HCT116 (cell line): ENCODE measurements around the gene VAMP2. TPM values are rescaled to one million over a fixed set of nuclear protein-coding genes. Genes with fewer than 3 reads are reported as not detected.

Source experiments
- ATAC-seq: fragments of 200-7000 bp; cut with Tn5 transposase; 2 replicates; pipeline ENCODE4 v1.9.1; 2020; ENCODE audit warnings: mild to moderate bottlenecking, moderate library complexity
- BruUV-seq: library from RNA; stranded (reverse); fragments of 400-500 nt; replicated peaks from 2 replicates; lab custom pipeline; 2021; lab: Mats Ljungman, UMichigan
- CTCF ChIA-PET: fragments of 300-600 bp; sonication (Branson Sonifier 250); formaldehyde crosslinking; loops from one replicate; lab custom pipeline; 2021; ENCODE audit warnings: antibody characterized with exemption; lab: Charles Lee
- POLR2A ChIA-PET: fragments of 300-600, 350-600 bp; sonication (Branson Sonifier 250); formaldehyde crosslinking; loops from one replicate; lab custom pipeline; 2021; ENCODE audit warnings: antibody characterized with exemption; lab: Charles Lee
- RAD21 ChIA-PET, 2 experiments: fragments of 300-600 bp; sonication (Branson Sonifier 250); formaldehyde crosslinking; loops; one replicate each; lab custom pipeline; 2023; ENCODE audit warnings: low total read pairs in 2 of 2; ENCODE audit not compliant: uncharacterized antibody in 2 of 2, unreplicated experiment in 2 of 2, low non-redundant PET in 1 of 2; lab: Charles Lee
- DNase-seq: peaks from one replicate; pipeline ENCODE4 v3.0.0-alpha.2; 2010; ENCODE audit warnings: low read depth, low spot score
- H2AFZ ChIP-seq: fragments of 200-600 bp; shearing (Covaris generic), sonication (generic); 2 replicates; pipeline ENCODE4 v1.6.1; 2017; ENCODE audit warnings: low read depth, mixed run types, mixed read lengths, antibody characterized with exemption, low read length; ENCODE audit not compliant: poor library complexity, severe bottlenecking
- H3K27ac ChIP-seq: 2 replicates; pipeline ENCODE4 v1.5.1; 2012; ENCODE audit warnings: low read depth, low read length
- H3K27me3 ChIP-seq: fragments of 200-600 bp; sonication (generic); 2 replicates; pipeline ENCODE4 v1.6.1; 2016; ENCODE audit warnings: mixed run types, low read length, mixed read lengths; ENCODE audit not compliant: insufficient read depth
- H3K36me3 ChIP-seq, 2 experiments: fragments of 200-500 bp in 1 of 2; fragments of 200-600 bp in 1 of 2; sonication (Bioruptor generic) in 1 of 2; sonication (generic) in 1 of 2; 2 replicates each; pipeline versions ENCODE4 v1.5.1 to v1.6.1; 2014 to 2016; ENCODE audit warnings: low read length in 2 of 2, inconsistent platforms in 1 of 2, mixed read lengths in 1 of 2, mixed run types in 1 of 2; ENCODE audit not compliant: insufficient read depth in 2 of 2, control insufficient read depth in 1 of 2
- H3K4me1 ChIP-seq, 2 experiments: fragments of 200-600 bp in 1 of 2; sonication (generic) in 1 of 2; 2 replicates each; pipeline versions ENCODE4 v1.5.1 to v1.6.1; 2012 to 2017; ENCODE audit warnings: low read length in 2 of 2, inconsistent platforms in 1 of 2, mild to moderate bottlenecking in 1 of 2, mixed read lengths in 1 of 2, mixed run types in 1 of 2, moderate library complexity in 1 of 2; ENCODE audit not compliant: insufficient read depth in 2 of 2, control insufficient read depth in 1 of 2
- H3K4me2 ChIP-seq: fragments of 200-600 bp; sonication (generic); 2 replicates; pipeline ENCODE4 v1.6.1; 2017; ENCODE audit warnings: mixed run types, low read length, mixed read lengths
- H3K4me3 ChIP-seq, 2 experiments: fragments of 200-600 bp in 1 of 2; sonication (generic) in 1 of 2; replicated peaks in 1 of 2; 2 replicates each; pipeline ENCODE4 v1.5.1; 2011 to 2016; ENCODE audit warnings: low read length in 2 of 2, control low read depth in 1 of 2, low read depth in 1 of 2, mild to moderate bottlenecking in 1 of 2, mixed read lengths in 1 of 2, mixed run types in 1 of 2
- H3K79me2 ChIP-seq: fragments of 200-600 bp; sonication (generic); 2 replicates; pipeline ENCODE4 v1.6.1; 2017; ENCODE audit warnings: mild to moderate bottlenecking, mixed run types, low read length, moderate library complexity, mixed read lengths; ENCODE audit not compliant: insufficient read depth
- H3K9ac ChIP-seq: fragments of 200-600 bp; sonication (generic); 2 replicates; pipeline ENCODE4 v1.6.1; 2016; ENCODE audit warnings: low read length, mixed read lengths
- H3K9me2 ChIP-seq: fragments of 200-600 bp; sonication (generic), shearing (Covaris generic); 2 replicates; pipeline ENCODE4 v1.6.1; 2017; ENCODE audit warnings: mixed run types, mild to moderate bottlenecking, moderate library complexity; ENCODE audit not compliant: insufficient read depth
- H3K9me3 ChIP-seq, 2 experiments: fragments of 200-500 bp in 1 of 2; fragments of 200-600 bp in 1 of 2; sonication (Bioruptor generic) in 1 of 2; sonication (generic) in 1 of 2; 2 replicates each; pipeline ENCODE4 v1.6.1; 2014 to 2017; ENCODE audit warnings: low read length in 2 of 2, mixed read lengths in 2 of 2, inconsistent platforms in 1 of 2, low read depth in 1 of 2, mild to moderate bottlenecking in 1 of 2, mixed run types in 1 of 2, moderate library complexity in 1 of 2; ENCODE audit not compliant: control insufficient read depth in 1 of 2, insufficient read depth in 1 of 2
- H4K20me1 ChIP-seq: fragments of 200-600 bp; sonication (generic), shearing (Covaris generic); 2 replicates; pipeline ENCODE4 v1.6.1; 2017; ENCODE audit warnings: mixed run types, mild to moderate bottlenecking, moderate library complexity; ENCODE audit not compliant: insufficient read depth
- CBX3 ChIP-seq: IDR thresholded peaks from 2 replicates; pipeline ENCODE4 v1.6.1; 2012; ENCODE audit warnings: low read depth
- EGR1 ChIP-seq: IDR thresholded peaks from 2 replicates; pipeline ENCODE4 v1.6.1; 2012; ENCODE audit warnings: low read depth
- JUND ChIP-seq: IDR thresholded peaks from 2 replicates; pipeline ENCODE4 v1.6.1; 2012
- POLR2AphosphoS5 ChIP-seq: IDR thresholded peaks from 2 replicates; pipeline ENCODE4 v1.6.1; 2011; ENCODE audit warnings: mild to moderate bottlenecking, low read depth, low read length, moderate library complexity
- RAD21 ChIP-seq: IDR thresholded peaks from 2 replicates; pipeline ENCODE4 v1.6.1; 2012; ENCODE audit warnings: low read depth, mild to moderate bottlenecking
- REST ChIP-seq: IDR thresholded peaks from 2 replicates; pipeline ENCODE4 v1.6.1; 2012; ENCODE audit warnings: low read depth
- SP1 ChIP-seq: IDR thresholded peaks from 2 replicates; pipeline ENCODE4 v1.6.1; 2012; ENCODE audit warnings: low read depth
- SRF ChIP-seq: IDR thresholded peaks from 2 replicates; pipeline ENCODE4 v1.6.1; 2012; ENCODE audit warnings: low read depth
- TCF7L2 ChIP-seq: IDR thresholded peaks from 2 replicates; pipeline ENCODE4 v1.7.0; 2011; ENCODE audit warnings: borderline replicate concordance, inconsistent platforms; ENCODE audit not compliant: insufficient read depth, insufficient read length; ENCODE audit errors: extremely low read depth
- intact Hi-C: fragments of 100-400 bp; cut with micrococcal nuclease; formaldehyde crosslinking; loops from 2 replicates; pipeline ENCODE4 v1.10.0; 2022
- total RNA-seq: library from RNA; stranded (reverse); gene quantifications from one replicate; pipeline ENCODE4 v1.2.1, GENCODE V29; 2021; ENCODE audit not compliant: unreplicated experiment

VAMP2 gene
- total RNA-seq, 1 experiment from 2014 or later, result 35.9 TPM

- DNase-seq, result no peak
- Histone ChIP-seq H3K4me3 (no peak overlapping the region), H3K9me2 (no peaks in the 10 kb centered on the region), H3K9me3 (no peaks in the 10 kb centered on the region), H3K9ac (no peak overlapping the region), H3K4me1 (peaks cover 28 to 61% of the 10 kb centered on the region in 2 experiments), H3K27ac (no peak overlapping the region), H3K27me3 (no peaks in the 10 kb centered on the region), H4K20me1 (no peaks in the 10 kb centered on the region), H3K4me2 (no peak overlapping the region), H3K36me3 (no peaks in the 10 kb centered on the region), H2AFZ (no peak overlapping the region), H3K79me2 (no peaks in the 10 kb centered on the region)
- CTCF ChIA-PET, result interaction anchor here (0.6 to 2.9 kb wide), 2 partner anchors 23 to 71 kb away, joined by 4 to 10 read pairs; no protein-coding TSS in a partner anchor
- ATAC-seq, result no peak
- RAD21 ChIA-PET, result no interaction called here
- POLR2A ChIA-PET, result interaction anchor here (0.7 to 2.3 kb wide), 4 partner anchors 10 to 91 kb away, joined by 4 to 7 read pairs (median 4); partner anchors contain the start of gene AURKB
- intact Hi-C loops, result no loop called here
- no peak for TF ChIP-seq RAD21
- no peak for TF ChIP-seq POLR2AphosphoS5
- no peak for TF ChIP-seq JUND
- no peak for TF ChIP-seq CBX3
- TF ChIP-seq TCF7L2, result no peak
- no peak for TF ChIP-seq SP1
- TF ChIP-seq SRF, result no peak
- no peak for TF ChIP-seq REST
- no peak for TF ChIP-seq EGR1
- BruUV-seq, result no TSS peak
Observed at GRCh38 chr17:8131844-8132441, 30.8 kb downstream of the VAMP2 start.
